ENCODE measurements around the gene TRNP1.

- TF ChIP-seq EZH2 (IDR thresholded peaks at IDR 0.05; ENCODE audit: insufficient read depth, poor library complexity, severe bottlenecking) (no peak), EZH2phosphoT487 (IDR thresholded peaks at IDR 0.05; ENCODE audit: insufficient read depth, low read depth) (no peak)
Measured at GRCh38 chr1:26970810-26971209, 22.7 kb upstream of the TRNP1 start.

Measured in GM23248 (cell line).